AG20443 (cell line): ENCODE results near the gene GPRC5C.
"Not testable (repeated sequence)": the region's sequence is repeated elsewhere in the genome, so short reads cannot be mapped to it uniquely, and the experiment has no call there.

Experiments used
- DNase-seq: peaks from one replicate; pipeline ENCODE4 v3.0.0; 2012; ENCODE audit warnings: low spot score, mixed read lengths

The GPRC5C gene

DNA sequence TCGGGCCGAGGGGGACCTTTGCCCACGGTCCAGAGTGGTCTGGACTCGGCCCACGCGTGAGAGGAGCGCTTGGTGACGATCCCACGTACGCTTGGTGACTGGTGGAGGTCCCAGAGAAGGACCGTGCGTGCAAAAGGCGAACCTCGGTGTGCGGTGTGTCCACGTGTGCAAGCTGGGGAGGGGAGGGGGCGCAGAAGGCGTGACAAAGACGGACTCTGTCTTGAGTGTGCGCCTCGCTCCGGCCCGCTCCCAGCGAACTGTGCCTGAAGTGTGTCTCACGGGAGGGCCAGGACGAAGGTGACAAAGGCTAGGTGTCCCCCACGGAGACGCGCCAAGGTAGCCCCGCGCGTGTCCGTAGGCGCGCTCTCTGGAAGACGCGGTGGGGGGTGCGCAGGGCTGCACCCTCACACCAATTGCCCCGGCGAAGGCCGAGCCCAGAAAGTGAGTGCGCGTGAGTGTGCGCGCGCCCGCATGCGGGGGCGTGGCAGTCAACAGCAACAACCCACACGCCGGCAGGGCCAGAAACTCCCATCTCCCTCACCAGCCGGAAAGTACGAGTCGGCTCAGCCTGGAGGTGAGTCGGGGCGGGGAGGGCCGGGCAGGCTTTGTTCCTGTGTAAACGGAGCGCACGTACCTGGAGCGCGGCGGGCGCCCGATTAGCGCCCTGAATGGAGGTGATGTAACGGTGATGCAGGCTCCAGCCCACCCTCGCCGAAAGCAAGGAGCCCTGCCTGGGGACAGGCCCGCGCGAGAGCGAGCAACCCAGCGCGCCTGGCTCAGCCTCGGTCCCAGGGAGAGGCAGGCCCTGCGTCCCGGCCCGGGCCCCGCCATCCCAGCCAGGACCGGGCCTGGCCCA lies at the start of gene GPRC5C:
Gene GPRC5C (plus strand): TSS at position 521 of the 856 bp plus-strand sequence. CDS start 7,689 bp downstream, outside the sequence.
- peak; percentile 44 for DNase-seq

DNA sequence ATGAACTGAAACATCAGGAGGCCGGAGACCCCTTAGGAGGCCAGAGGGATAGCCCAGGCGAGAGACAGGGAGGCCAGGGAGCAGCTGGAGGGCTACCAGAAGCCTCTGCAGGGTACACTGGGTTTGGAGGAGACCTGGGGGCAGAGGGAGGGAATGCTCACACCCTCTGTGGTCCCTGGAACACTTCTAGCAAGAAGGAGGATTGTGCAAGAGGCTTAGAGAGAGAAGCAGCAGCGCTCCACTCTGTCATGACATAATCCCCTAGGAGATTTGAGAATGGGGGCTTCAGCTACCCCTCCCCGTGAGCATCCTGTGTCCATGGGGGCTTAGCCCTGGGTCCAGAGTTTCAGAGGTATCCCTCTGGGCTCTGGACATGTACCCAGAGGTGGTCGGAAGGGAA lies 48.7 kb upstream of the GPRC5C start:
- DNase-seq: no peak

DNA sequence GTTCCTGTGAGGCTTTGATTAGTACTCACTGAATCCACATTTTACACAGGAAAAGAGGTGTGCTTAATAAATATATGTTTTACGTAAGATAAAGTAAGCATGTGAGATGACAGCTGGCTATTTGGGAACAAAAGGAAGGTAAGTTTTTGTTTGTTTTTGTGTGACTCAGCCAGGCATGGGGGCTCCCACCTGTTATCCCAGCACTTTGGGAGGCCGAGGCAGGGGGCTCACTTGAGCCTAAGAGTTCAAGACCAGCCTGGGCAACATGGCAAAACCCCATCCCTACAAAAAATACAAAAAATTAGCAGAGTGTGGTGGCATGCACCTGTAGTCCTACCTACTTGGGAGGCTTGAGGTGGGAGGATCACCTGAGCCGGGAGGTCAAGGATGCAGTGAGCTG lies 46.7 kb upstream of the GPRC5C start:
- DNase-seq: no peak

- DNase-seq: no peak
Measured at GRCh38 chr17:74386386-74386785, 45.5 kb upstream of the GPRC5C start.

DNA sequence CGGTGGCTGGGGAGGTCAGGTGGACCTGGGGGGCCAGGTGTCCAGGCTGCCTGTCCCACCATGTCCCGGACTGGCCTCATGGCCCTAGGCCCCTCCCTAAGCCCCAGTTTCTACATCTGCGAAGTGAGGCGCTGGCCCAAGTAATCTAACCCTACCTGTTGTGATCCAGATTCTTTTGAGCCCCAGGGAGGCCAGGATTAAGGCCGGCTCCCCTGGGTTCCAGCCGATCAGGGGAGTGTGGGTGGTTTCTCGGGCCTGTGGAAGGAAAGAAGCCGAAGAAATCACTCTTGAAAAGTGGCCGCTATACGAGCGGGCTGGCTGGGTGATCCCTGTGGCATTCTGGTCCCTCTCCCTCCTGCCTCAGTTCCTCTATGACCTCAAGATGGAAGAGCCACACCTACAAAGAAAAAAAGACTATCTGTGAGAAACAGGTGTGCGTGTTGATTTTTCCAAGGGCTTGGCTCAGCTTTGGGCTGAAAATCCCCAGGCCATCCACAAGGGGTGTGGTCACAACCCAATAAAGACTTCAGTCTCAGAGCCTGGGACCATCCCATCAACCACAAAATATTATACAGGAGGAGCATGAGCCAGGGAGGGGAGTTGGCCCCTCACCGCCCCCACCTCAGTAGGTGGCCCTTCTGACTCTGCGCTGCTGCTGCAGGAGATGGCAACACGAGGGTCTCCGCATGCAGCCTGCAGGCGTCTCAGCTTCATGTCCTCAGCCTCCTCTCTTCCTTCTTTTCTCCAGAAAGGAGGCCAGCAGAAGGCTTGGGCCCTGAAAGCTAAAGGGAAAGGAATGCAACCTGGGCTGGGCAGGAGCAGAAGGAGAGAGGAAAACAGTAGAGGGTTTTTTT lies 44.3 kb upstream of the GPRC5C start:
- no peak for DNase-seq

DNA sequence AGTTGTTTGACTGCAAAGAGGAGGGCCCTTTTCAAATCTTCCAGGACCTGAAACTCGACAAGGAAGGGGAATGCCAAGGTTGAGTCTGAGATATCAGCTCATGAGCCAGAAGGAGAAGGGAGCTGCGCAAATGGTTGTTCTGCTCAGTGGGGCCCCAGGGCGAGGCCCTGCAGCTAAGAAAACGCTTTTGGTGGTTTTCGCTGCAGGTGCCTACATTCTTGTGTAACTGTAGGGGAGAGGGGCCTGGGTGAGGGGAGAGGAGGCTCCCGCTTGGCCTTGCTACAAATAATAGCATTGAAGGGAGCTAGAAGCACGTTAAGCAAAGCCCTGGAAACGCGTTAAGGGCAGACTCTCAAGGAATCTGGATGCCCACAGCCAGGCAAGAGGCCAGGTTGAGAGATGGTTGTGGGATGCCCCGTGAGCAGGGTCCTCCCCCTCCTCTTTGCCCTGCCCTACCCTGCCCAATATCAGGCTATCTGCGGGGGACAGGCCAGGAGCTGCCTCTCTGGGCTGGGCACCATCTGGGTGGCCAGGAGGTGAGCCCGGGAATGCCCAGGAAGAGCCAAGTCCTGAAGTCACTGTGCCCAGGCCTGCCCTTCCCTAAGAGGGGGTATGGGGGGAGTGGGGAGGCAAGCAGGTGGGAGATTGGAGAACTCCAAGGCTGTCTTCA lies 42.7 kb upstream of the GPRC5C start:
- no peak for DNase-seq

GRCh38 chr17:74389937-74390679 lies 41.8 kb upstream of the GPRC5C start:
- DNase-seq: no peak

DNA sequence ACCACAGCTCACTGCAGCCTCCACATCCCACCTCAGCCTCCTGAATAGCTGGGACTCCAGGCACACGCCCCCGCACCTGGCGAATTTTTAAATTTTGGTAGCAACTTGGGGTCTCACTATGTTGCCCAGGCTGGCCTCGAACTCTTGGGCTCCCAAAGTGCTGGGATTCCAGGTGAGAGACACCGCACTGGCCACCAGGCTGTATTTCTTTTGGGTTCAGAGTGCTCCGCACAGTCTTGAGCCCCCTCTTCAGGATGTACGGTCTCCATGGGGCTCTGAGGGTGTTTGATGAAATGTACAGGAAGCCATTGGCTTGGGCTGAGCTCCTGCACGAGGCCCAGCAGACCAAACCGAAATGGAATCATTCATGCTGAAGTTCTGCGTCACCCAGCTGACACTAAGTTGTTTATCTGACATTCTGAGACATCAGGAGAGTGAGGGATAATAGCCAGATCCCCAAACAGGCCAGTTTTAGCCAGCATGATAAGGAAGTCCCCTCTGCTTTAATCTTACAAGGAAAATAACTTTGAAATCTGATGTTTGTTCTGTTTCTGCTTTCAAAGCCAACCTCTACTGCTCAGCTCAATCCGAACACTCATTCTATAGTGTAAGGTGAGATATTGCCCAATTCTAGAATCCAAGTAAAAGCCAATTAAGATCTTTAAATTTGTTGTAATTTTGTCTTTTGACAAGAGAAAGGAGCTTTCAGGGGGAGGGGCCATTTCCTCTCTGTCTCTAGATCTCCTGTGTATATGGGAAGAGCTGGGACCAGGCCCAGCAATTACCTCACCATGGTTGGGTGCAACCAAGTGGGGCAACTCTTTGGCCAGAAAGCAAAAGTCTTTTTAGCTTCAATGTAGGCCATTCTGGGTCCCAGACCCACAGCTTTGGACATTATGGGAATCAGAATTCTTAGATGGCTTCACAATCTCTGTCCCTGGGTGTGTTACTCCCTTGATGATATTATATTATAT lies 40.9 kb upstream of the GPRC5C start:
- DNase-seq: no peak

DNA sequence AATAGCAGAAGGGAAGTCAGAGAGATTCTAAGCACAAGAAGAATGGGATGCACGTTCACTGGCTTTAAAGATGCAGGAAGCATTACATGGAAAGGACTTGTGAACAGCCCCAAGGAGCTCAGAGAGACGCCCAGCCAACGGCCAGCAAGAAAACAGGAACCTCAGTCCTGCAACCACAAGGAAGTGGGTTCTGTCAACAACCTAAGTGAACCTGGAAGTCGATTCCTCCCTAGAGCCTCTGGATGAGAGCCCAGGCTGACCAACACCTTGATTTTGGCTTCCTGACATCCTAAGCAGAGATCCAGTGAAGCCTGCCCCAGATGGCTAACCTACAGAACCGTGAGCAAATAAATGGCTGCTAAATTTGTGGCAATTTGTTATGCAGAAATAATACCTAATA lies 40.1 kb upstream of the GPRC5C start:
- DNase-seq: no peak

DNA sequence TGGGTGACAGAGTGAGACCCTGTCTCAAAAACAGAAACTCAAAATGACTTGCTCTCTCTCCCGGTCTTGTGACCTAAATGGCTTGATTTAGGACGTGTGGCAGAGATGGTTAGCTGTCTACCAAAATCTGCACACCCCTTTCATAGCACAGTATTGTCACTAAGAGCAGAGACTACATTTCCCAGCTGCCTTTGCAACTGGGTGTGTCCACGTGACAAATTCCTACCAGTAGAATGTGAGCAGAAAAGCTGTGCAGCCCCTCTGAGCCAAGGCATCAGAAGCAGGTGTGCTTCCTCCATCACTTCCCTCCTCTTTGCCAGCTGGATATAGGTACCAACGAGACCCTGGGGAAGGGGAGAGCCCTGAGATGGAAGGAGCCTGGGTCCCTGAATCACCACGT lies 39.0 kb upstream of the GPRC5C start:
- no peak for DNase-seq

DNA sequence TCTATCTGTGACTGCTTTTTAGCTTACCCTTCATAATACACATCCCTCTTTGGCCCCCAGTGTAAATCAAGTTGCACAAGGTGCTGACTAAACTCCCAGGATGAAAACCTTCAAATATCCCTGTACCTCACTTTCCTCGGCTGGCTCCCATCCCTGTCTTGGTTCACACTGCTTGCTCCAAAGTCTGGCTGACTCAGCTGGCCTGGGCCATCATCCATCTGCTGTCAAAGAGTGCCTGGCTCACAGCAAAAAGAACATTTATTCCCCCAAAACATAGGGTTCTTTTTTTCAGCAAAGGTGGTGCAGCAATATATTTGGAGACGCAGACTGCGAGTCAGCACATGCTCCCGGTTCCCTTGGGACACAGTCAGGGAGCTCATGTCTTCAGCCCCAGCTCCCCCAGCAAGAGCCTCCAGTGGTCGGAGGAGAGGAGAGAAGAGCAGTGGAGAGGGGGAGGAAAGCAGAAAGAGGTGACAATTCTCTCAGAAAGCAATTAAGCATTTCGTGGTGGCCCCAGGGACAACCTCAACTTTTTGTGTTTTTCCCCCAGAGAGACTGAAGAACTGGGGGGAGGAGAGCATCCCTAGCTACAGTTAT lies 38.4 kb upstream of the GPRC5C start:
- DNase-seq: no peak

- no peak for DNase-seq
Measured at GRCh38 chr17:74394275-74394950, 37.5 kb upstream of the GPRC5C start.

GRCh38 chr17:74394977-74395376 lies 36.9 kb upstream of the GPRC5C start:
- DNase-seq: no peak

GRCh38 chr17:74396567-74396966 lies 35.3 kb upstream of the GPRC5C start:
- DNase-seq: no peak

- no peak for DNase-seq
Measured at GRCh38 chr17:74402048-74402447, 29.8 kb upstream of the GPRC5C start.

GRCh38 chr17:74403512-74404137 lies 28.3 kb upstream of the GPRC5C start:
- no peak for DNase-seq

- DNase-seq: no peak
Measured at GRCh38 chr17:74404218-74404617, 27.7 kb upstream of the GPRC5C start.

DNA sequence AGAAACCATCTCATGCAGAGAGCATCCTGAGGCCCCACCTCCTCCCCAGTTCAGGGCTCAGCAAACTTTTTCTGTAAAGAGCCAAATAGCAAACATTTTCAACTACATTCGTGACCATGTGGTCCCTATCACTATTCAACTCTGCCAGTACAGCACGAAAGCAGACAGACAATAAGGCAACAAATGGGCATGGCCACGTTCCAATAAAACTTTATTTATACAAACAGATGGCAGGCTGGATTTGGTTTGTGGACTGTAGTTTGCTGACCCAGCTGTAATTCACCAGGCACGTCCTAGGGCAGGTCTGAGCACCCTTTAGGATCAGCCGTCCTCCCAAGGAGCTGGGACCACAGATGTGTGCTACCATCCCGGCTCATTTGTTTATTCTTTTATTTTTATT lies 27.1 kb upstream of the GPRC5C start:
- DNase-seq: no peak

- not testable (repeated sequence) for DNase-seq
Measured at GRCh38 chr17:74405311-74405710, 26.6 kb upstream of the GPRC5C start.
